Measurements from ENCODE around the gene ELAVL1.
"Not testable (repeated sequence)": the region's sequence is repeated elsewhere in the genome, so short reads cannot be mapped to it uniquely, and the experiment has no call there.

Gene ELAVL1

DNA sequence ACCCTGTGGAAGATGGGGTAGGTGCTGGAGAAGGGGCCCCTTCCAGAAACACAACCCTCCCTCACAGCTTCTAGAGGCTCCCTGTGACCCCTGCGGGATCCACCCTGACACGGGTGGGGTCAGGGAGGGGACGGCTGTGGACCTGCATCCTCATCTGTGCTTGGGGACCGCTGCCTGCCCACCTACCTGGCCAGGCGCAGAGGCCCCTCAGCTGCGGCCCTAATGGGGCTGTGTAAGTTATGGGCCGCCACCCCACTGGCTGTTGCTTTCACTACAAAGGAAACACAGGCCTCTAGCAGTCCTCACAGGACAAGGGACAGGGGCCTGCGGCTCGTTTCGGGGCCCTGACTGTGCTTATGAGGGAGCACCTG lies 72.5 kb downstream of the ELAVL1 start:
- no peak for DNase-seq

DNA sequence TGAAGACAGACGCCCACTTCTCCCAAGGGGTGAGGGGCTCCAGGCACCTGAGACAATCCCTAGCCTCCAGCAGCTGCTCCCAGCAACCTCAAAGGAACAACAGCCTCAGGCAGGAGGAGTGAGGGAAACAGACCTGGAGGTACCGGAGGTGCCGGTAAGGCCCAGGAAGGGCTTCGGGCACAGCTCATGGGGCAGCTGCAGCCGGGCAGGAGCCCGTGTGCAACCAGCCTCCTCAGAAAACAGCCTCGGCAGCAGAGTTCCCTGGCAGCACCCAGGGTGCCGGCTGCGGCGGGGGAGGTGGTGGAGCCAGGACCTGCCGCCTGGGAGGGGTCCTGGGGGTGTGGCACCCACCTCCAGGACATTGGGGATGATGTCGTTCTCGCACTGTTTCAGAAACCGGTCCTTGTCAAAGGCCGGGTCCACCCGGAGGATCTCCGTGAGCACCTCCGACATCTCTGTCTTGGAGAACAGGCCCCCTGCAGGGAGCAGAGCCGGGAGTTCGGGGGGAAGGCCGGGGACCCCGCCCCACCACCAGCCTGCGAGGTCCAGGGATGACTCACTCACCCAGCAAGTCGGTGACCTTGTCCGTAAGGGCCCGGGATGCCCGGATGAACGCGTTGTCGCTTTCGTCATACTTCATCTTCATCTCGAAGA lies 73.0 kb downstream of the ELAVL1 start:
- DNase-seq: no peak

DNA sequence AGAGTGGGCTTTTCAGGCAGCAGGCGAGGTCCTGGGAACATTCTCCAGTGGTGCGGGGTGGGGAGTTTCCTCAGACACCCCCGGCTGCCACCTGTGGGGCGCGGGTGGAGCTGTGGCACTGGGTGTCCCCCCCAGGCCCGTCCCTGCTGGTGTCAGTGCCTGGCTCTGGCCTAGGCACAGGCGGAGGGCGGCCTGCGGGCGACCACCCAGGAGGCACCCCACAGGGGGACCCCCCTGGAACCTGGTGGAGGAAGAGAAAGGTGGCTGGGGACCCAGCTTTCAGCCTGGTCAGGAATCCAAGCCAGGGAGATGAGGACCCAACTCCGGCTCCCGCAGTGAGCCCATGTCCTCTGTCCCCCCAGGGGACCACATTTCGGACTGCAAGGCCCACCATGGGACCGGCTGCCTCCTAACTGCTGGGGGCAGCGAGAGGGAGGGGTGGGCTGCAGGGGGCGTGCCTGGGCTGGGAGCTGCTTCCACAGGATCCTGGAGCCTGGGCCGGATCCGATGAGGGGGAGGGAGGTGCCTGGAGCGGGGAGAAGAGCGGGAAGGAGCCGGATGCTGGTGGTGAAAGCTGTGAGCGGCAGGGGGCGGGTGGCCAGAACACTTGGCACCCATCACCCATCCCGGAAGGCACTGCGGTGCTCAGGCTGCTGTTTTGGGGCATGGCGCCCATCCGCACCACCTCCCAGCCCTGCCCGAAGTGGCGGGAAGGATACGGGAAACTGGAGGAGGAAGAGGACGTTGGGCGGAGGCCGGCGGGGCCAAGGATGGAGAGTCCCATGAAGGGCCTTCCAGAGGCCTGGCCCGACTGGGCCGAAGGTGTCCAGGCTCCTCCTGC lies 74.0 kb downstream of the ELAVL1 start:
- no peak for DNase-seq

DNA sequence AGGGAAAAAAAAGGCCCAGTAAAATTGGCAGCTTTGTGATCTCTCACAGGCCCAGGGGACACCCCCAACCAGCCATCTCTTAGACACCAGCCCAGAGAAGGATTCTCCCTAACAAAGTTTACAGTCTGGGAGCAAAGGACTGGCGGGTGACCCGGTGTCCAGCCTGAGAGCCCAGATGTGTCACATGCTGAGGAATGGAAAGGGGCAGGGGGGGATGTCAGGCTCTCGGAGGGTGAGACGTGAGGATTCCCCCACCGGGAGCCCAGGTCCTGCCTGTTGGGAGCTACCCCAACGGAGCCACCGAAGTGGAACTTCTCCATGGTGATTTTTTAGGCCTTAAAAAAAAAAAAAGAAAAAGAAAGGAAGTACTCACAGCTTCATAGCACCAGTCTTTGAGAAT lies 74.7 kb downstream of the ELAVL1 start:
- DNase-seq: no peak

DNA sequence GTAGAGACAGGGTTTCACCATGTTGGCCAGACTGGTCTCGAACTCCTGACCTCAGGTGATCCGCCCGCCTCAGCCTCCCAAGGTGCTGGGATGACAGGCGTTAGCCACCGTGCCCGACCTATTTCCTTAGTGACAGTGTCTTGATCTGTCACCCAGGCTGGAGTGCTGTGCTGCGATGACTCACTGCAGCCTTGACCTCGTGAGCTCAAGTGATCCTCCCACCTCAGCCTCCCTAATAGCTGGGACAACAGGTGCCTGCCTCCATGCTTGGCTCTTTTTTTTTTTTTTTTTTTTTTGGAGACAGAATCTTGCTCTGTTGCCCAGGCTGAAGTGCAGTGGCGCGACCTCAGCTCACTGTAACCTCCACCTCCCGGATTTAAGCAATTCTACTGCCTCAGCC lies 75.4 kb downstream of the ELAVL1 start:
- not testable (repeated sequence) for DNase-seq

DNA sequence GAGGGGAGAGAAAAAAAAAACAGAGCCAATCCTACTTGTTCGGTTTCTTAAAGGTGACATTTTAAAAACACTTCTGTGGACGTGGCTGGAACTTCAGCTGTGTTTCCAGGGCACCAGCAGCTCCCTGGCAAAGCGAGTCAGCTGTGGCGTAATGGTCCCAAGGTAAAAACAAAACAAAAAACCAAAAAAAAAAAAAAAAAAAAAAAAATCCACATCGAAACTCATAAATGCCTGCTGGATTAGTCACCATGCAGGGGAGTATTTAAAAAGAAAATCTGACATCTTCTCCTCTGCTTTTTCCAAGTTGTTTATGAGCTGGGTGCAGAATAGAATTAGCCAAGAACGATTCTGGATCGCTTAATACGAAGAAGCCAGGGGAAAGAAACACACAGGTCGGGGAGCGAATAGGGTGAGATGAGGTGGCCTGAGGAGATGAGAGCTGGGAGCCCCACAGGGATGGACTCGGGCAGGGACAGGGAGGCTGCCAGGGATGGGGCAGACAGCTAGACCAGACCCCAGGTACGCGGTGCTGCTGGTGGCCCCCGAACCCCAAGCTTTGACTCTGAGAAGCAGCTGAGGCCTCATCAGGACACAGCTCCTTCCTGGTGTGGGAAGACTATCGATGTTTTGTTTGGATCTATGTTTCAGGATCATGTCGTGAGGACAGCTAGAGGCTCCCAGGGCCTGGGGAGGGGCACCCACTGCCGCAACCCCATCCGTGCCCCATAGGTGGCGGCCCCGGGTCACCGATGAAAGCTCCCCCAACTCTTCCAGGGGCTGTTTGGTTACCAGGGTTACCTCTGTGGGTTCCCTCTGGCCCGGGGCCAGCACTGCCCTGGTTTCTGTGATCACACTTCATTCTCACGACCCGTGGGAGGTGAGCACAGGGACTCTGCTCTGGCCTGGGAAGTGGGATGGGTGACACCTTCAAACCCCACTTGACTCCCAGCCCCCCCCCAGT lies 76.4 kb downstream of the ELAVL1 start:
- DNase-seq: peak; percentile 58

DNA sequence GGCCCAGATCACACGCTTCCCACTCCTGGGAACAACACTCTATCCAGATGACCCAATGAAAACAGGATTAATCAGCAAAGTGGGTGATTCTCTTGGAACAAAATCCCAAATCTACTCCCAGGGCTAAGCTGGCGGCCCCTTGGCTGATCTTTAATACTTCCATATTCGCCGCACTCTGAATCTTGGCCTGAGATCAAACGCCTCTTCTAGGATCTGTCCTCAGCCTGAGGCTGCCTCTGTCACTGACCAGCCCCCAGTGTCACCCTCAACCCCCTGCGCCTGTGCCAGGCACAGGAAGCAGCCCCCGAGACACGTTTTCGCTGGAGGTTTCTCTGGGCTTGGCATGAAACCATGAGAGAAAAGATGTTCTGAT lies 77.1 kb downstream of the ELAVL1 start:
- DNase-seq: no peak

DNA sequence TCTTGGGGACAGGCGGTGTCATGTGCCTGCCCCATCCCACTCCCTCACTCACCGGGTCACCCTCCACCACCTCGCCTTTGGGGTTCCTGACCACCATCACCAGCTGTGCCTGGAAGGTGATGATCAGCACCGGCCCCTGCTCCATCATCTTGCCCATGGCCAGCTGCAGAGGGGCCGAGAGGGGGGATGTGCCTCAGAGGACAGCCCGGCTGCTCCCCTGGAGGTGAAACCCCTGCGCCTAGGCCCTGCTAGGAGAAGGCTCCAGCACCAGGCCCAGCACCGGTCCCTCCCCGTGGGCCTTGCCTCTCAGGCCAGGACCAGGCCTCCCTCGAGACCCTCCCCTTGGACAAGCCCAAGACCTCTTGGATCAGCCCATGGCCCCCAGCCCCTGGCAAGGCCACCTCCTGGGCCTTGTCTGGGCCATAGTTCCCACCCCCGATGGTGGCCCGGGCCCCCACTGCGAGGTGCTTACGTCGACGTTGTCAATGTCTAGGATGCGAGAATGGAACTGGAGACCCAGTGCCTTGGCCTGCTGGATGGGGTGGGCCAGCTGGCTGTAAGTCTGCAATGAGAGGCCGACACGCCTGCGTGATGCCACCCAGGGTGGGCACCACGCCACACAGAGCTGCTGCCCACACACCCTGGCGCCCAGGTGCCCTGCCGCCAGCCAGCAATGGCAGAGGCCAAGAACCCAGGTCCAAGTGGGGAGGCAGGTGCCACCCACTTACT lies 77.7 kb downstream of the ELAVL1 start:
- no peak for DNase-seq

DNA sequence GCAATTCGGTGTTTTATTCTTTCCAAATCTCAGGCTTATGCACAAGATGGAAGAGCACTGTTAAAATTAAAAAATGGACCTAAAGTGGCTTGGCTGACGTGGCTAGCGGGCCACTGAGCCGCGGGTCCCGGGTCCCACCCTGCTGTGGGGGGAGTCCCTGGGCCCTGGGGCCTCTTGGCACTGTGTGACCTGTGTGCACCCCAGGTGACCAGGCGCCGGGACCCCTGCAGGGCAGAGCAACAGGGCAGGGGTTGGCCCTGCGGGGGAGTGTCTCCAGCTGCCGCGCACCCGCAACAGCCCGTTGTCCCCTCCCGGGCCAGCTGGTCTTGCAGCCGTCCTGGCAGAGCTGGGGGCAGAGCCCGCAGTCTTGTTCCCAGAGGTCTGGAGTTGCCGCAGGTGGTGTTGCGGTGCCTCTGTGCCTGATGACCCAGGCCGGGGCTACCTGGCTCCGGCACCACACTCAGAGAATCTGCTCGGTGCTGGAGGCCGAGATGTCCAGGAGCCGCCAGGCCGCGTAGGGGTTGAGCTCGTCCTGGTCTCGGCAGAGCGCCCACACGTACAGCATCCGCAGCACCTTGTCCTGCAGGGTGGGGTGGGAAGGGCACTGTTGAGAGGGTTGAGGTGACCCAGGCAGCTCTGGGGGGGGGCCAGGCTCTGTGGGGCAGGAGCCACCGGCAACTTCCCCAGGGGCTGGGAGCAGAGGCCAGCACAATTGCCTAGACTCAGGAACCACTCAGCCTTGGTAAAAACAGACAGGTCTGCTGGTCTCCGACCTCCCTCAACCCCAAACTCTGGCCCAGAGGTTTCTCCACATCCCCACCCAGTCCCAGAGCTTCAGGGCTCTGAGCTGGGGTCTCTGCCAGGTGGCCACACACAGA lies 78.5 kb downstream of the ELAVL1 start:
- DNase-seq: no peak

DNA sequence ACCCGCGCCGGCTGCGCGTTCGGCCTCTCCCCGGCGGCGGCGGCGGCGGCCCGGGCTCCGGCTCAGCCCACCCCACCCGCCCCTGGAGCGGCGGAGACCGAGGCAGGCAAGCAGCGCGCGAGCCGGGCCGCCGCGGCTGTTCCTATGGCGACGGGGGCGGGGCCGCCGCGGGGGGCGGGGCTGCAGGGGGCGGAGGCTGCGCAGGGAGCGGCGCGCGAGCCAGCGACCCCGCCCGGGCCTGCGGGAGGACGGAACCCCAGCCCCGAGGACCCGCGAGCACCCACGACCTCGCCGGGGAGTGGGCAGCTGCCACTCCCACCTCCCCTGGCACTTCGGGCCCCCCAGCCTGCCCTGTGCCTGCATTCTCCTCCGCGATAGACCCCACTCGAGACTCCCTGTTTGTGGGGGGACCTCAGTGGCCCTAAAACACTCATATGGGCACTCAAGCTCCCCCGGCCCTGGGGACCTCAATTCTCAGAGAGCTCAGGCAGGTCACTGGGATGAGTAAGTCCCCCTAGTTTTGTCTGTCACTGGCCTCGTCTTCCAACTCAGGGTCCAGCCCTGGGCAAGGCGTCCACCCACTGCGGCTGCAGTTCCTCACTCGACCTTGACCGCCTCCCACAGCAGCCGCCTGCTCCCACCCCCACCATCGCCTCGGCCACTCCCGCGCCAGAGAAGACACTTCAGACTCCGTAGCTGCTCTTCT lies 79.3 kb downstream of the ELAVL1 start, which contains the start of gene CTXN1:
CTXN1 (minus strand) TSS at position 115 of the 706 bp plus-strand sequence. CDS start 597 bp downstream, outside the sequence.
- DNase-seq: peak; percentile 67

DNA sequence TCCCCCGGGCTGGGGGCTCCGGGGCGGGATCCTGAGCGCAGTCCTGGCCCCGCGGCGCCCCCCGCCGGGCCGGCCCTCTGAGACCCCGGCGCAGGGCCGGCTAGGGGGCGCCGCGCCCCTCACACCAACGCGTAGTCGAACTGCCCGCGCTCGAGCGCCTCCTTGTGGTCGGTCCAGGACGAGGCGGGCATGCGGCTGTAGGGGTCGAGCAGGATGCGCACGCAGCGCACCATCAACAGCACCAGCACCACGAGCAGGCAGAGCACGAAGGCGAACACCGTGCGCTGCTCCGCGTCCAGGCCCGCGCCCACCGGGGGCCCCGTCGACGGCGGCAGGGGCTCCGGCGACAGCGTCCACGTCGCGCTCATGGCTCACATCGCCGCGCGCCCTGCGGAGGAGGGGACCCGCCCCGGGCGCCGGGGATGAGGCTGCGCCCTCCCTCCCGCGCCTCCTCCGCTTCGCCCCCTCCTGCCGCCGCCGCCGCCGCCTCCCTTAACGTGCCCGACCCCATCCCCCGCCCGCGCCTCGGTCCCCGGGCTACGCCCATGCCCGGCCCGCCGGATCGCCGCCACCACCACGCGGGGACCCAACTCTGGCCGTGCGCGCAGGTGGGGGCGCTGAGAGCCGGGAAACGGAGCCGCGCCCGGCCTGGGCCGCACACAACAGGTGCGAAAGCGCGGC lies 80.1 kb downstream of the ELAVL1 start:
- DNase-seq: peak; percentile 64

DNA sequence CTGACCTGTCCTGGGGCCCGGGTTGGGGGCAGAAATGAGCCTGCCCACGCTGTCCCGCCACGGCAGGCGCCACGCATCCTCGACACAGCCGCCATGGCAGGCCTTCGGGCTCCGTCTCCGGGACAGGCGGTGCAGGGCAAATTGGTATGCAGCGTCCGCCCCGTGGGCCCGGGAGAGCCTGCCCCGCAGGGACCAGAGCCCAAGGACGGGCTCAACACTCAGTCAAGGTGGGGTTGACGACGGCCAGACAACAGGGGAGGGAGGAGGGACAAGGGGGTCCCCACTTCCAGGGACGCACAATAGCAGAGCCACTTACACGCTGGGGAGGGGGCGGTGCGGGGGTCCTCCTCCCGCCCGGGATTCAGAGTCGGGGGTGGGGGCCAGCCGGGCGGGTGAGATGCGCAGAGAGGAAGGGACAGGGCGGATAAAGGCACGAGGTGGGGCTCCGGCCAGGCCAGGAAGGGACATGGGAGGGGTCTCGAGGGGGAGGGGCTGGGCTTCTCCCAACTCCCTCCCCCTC lies 80.7 kb downstream of the ELAVL1 start:
- no peak for DNase-seq

DNA sequence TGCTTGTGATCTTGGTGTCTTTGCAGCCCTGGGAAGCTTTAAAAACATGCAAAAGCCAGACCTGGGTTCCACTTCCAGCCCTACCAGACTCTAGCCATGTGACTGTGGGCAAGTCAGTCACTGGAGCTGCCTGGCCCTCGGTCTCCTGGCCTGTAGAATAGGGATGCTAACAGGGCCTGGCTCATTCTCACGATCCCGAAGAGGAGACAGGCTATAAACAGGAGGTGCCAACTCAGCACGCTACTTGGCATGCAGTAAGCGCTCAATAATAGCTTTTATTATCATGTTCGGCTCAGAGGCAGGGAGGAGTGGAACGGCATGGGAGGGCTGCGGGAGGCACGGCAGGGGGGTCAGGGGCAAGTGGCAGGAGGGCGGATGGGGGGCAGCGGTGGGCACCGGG lies 81.2 kb downstream of the ELAVL1 start:
- no peak for DNase-seq

DNA sequence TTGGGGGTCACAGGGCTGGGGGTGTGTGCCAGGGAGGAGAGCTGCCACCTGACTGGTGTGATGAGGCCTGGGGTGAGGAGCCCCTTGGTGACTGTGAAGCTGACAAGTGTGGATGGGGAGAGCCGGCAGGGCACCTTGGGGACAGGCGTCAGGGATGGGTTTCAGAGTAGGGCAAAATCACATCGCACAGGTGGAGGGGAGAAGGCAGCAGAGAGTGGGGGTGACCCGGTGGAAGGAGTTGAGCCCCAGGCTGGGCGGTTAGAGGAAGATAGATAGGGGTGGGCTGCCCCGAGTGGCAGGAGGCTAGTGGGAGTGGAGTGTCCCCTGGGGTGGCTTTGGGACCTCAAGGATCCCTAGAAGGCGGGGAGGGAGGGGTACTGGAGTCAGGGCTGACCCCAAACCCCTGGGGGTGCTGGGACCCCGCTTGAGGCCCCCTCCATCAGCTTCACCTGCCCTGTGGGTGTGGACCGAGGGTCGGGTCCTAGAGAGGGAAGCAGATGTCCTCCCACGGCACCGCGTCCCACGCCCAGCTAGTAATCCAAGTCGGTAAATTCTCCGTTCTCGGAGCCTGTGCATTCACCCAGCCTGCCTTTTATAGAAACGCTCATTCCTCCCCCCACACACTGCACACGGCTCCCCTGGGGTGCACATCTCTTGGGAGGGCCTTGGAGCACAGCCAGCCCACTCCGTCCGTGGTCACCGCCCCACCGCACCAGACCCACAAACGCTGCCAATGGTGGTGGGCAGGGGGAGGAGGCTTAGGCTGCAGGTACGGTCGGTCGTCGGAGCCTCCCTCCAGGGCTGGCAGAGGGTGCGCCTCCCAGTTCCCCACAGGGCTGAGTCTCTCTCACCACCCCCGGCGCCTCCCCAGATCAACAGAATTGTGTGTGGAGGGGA lies 81.9 kb downstream of the ELAVL1 start:
- DNase-seq: no peak

DNA sequence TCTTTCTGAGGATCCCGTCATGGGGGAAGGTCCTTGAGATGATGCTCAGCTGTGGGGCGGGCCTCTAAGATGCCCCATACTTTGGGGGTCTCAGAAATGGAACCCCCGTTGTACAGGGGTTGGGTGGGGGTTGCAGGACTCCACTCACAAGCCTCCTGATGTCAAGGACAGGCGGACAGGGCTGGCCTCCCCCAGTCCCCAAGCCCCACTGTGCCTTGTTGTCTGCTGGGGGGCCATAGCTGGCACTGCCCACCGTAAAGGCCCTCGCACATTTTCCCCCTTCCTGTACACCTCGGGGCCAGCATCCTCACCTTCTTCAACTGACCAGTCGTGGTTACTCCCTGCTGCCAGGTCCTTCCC lies 82.6 kb downstream of the ELAVL1 start:
- DNase-seq: no peak

DNA sequence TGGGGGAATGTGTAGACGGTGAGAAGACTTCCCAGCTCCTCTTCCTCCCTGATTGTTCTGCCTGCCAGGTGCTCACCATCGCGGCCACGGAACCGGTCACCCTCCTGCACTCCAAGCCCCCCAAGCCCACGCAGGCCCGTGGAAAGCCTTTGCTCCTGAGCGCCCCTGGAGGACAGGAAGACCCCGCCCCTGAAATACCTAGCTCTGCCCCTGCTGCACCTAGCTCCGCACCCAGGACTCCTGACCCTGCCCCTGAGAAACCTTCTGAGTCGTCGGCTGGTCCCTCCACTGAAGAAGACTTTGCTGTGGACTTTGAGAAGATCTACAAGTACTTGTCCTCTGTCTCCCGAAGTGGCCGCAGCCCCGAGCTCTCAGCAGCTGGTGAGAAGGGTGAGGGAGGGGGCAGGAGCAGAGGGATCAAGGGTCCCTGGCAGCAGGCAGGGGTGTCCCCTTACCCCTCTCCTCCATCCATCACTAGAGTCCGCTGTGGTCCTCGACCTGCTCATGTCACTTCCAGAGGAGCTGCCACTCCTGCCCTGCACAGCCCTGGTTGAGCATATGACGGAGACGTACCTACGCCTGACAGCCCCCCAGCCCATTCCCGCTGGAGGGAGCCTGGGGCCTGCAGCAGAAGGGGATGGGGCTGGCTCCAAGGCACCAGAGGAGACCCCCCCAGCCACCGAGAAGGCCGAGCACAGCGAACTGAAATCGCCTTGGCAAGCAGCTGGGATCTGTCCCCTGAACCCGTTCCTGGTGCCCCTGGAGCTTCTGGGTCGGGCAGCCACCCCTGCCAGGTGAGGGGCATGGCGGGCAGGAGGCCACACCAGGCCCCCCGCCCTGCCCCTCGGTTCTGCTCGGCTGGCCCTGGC lies 83.2 kb downstream of the ELAVL1 start:
- DNase-seq: no peak

DNA sequence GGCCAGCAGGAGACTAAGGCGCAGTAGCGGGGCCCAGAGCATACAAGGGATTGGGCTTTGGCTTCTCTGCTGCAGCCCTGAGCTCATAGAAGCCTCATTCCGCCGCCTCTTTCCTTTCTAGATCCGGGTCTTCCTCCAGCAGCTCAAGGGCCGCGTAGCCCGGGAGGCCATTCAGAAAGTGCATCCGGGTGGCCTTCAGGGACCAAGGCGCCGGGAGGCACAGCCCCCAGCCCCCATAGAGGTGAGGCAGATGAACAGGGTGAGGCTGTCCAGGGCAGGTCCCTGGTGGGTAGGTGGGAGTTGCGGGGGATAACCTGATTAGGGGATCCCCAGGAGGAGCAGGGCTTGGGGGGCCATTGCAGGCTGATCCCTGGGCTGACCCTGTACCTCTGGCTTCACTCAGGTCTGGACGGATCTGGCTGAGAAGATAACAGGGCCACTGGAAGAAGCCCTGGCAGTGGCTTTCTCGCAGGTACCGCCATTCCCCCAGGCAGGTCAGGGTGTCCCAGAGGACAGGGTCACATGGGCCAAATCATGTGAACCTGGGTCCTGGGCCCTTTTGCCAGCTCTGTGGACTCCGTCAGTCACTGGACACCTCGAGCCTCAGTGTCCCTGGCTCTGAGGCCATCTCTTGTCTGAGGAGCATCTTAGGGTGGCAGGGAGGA lies 84.0 kb downstream of the ELAVL1 start:
- DNase-seq: no peak

All from activated CD4-positive, alpha-beta T cell treated with anti-CD3 and anti-CD28 coated beads for 1 hour (primary cell).